A549 (cell line): ENCODE results near the gene PML. TPM values are rescaled to one million over a fixed set of nuclear protein-coding genes. Genes with fewer than 3 reads are reported as not detected.

Experiments used
- ATAC-seq, 2 experiments: fragments of 200-7000 bp in 1 of 2; fragments of >200 bp in 1 of 2; cut with Nextera tagmentation in 1 of 2; cut with Tn5 transposase in 1 of 2; 3 replicates each; pipeline versions ENCODE4 v1.8.0 to v1.9.1; 2018 to 2020; ENCODE audit warnings: mild to moderate bottlenecking in 1 of 2, moderate library complexity in 1 of 2
- CTCF ChIA-PET: fragments of 300-600 bp; sonication (Branson Sonifier 250); formaldehyde crosslinking; extraction: SDS; loops from one replicate; lab custom pipeline; 2021; ENCODE audit warnings: antibody characterized with exemption, inconsistent platforms; lab: Yijun Ruan, JAX
- POLR2A ChIA-PET: fragments of 350-600 bp; formaldehyde crosslinking; extraction: SDS; loops from one replicate; lab custom pipeline; 2021; ENCODE audit warnings: antibody characterized with exemption, inconsistent platforms; lab: Yijun Ruan, JAX
- DNase-seq, 2 experiments: peaks; one replicate each; pipeline versions ENCODE4 v3.0.0 to v3.0.0-alpha.2; 2011 to 2016; ENCODE audit warnings: low read depth in 1 of 2, low spot score in 1 of 2
- FAIRE-seq: peaks from 2 replicates; lab custom pipeline; 2011; peaks lifted over from hg19 to GRCh38; lab: Jason Lieb, UNC
- H3K27ac ChIP-seq, 2 experiments: fragments of >200 bp; sonication (Bioruptor Twin); formaldehyde crosslinking; 3 replicates each; pipeline ENCODE4 v1.5.1; 2016 to 2017
- H3K4me1 ChIP-seq: fragments of >200 bp; sonication (Bioruptor Twin); formaldehyde crosslinking; 3 replicates; pipeline ENCODE4 v1.6.1; 2016
- H3K4me2 ChIP-seq: fragments of >200 bp; sonication (Bioruptor Twin); formaldehyde crosslinking; 3 replicates; pipeline ENCODE4 v1.6.1; 2016
- H3K4me3 ChIP-seq: fragments of >200 bp; sonication (Bioruptor Twin); formaldehyde crosslinking; 3 replicates; pipeline ENCODE4 v1.5.1; 2016
- H3K9me3 ChIP-seq: fragments of >200 bp; sonication (Bioruptor Twin); formaldehyde crosslinking; 3 replicates; pipeline ENCODE4 v1.6.1; 2016
- BHLHE40 ChIP-seq: IDR thresholded peaks from 2 replicates; pipeline ENCODE4 v1.6.1; 2012; ENCODE audit warnings: low read depth, low read length, inconsistent platforms
- CEBPB ChIP-seq, 2 experiments: fragments of >200 bp in 1 of 2; sonication (Bioruptor Twin) in 1 of 2; formaldehyde crosslinking in 1 of 2; IDR thresholded peaks; 2 replicates each; pipeline ENCODE4 v1.6.1; 2012 to 2016
- CTCF ChIP-seq: fragments of >200 bp; sonication (Bioruptor Twin); formaldehyde crosslinking; IDR thresholded peaks from 3 replicates; pipeline ENCODE4 v1.5.1; 2016
- E2F6 ChIP-seq: IDR thresholded peaks from 2 replicates; pipeline ENCODE4 v1.6.1; 2012; ENCODE audit warnings: low read depth, borderline replicate concordance
- EP300 ChIP-seq, 2 experiments: fragments of >200 bp; sonication (Bioruptor Twin); formaldehyde crosslinking; IDR thresholded peaks; 2 replicates in 1 of 2; 3 replicates in 1 of 2; pipeline ENCODE4 v1.6.1; 2016 to 2017
- ESRRA ChIP-seq: fragments of 150-350 bp; IDR thresholded peaks from 2 replicates; pipeline ENCODE4 v1.6.1; 2014; ENCODE audit warnings: mild to moderate bottlenecking, low read length, borderline replicate concordance
- HDAC2 ChIP-seq: fragments of 200-600 bp; sonication (generic); IDR thresholded peaks from 2 replicates; pipeline ENCODE4 v1.6.1; 2016
- HMGXB4 ChIP-seq: fragments of 250-450 bp; sonication (Bioruptor Pico); IDR thresholded peaks from 2 replicates; pipeline ENCODE4 v1.5.0; 2021; ENCODE audit warnings: mild to moderate bottlenecking, moderate library complexity, borderline replicate concordance
- HOXA7 ChIP-seq: fragments of 250-450 bp; sonication (Bioruptor Pico); IDR thresholded peaks from 2 replicates; pipeline ENCODE4 v1.5.0; 2020; ENCODE audit warnings: mild to moderate bottlenecking, moderate library complexity
- KDM1A ChIP-seq: fragments of 200-600 bp; sonication (generic); IDR thresholded peaks from 2 replicates; pipeline ENCODE4 v1.6.1; 2016; ENCODE audit warnings: low read depth, mild to moderate bottlenecking
- KDM5A ChIP-seq: fragments of 200-600 bp; sonication (generic); IDR thresholded peaks from 2 replicates; pipeline ENCODE4 v1.6.1; 2016; ENCODE audit warnings: antibody characterized with exemption, mild to moderate bottlenecking
- NFE2L2 ChIP-seq: fragments of 150-350 bp; conservative IDR thresholded peaks from 2 replicates; pipeline ENCODE4 v1.6.1; 2014; ENCODE audit warnings: low read length
- NPAS2 ChIP-seq: fragments of 250-450 bp; sonication (Bioruptor Pico); IDR thresholded peaks from 2 replicates; pipeline ENCODE4 v1.8.0; 2022; ENCODE audit warnings: mild to moderate bottlenecking, moderate library complexity, borderline replicate concordance
- NR3C1 ChIP-seq: fragments of >200 bp; sonication (Bioruptor Twin); formaldehyde crosslinking; IDR thresholded peaks from 3 replicates; pipeline ENCODE4 v1.6.1; 2017
- POLR2AphosphoS2 ChIP-seq: conservative IDR thresholded peaks from 2 replicates; pipeline ENCODE4 v1.6.1; 2012; ENCODE audit warnings: low read length, improper control_type of control experiment, inconsistent platforms
- RCOR1 ChIP-seq: fragments of 150-350 bp; IDR thresholded peaks from 2 replicates; pipeline ENCODE4 v1.6.1; 2014; ENCODE audit warnings: antibody characterized with exemption, low read length, low read depth
- SREBF2 ChIP-seq: fragments of 450-650 bp; IDR thresholded peaks from 2 replicates; pipeline ENCODE4 v1.6.1; 2014; ENCODE audit warnings: mild to moderate bottlenecking, moderate library complexity
- TP53 ChIP-seq: fragments of 250-450 bp; sonication (Bioruptor Pico); IDR thresholded peaks from 2 replicates; pipeline ENCODE4 v1.5.0; 2021; ENCODE audit warnings: mild to moderate bottlenecking, moderate library complexity
- USF2 ChIP-seq: fragments of 450-650 bp; IDR thresholded peaks from 2 replicates; pipeline ENCODE4 v1.6.1; 2014; ENCODE audit warnings: antibody characterized with exemption
- ZC3H11A ChIP-seq: fragments of 450-650 bp; IDR thresholded peaks from 2 replicates; pipeline ENCODE4 v1.6.1; 2014; ENCODE audit warnings: antibody characterized with exemption, mild to moderate bottlenecking
- ZFP36 ChIP-seq: fragments of 450-650 bp; IDR thresholded peaks from 2 replicates; pipeline ENCODE4 v1.6.1; 2014; ENCODE audit warnings: borderline replicate concordance; ENCODE audit not compliant: partially characterized antibody
- ZSCAN20 ChIP-seq: fragments of 250-450 bp; sonication (Bioruptor Pico); IDR thresholded peaks from 2 replicates; pipeline ENCODE4 v1.8.0; 2022; ENCODE audit warnings: mild to moderate bottlenecking, moderate library complexity
- WGBS: methylation state at CpG from one replicate; pipeline ENCODE4 v1.1.6; 2017; ENCODE audit errors: missing lambda C conversion rate; 5-methylcytosine and 5-hydroxymethylcytosine counted together
- polyA plus RNA-seq, 4 experiments: library from polyadenylated mRNA; depleted of rRNA in 3 of 4; stranded (reverse); fragments of >200 nt; fragmentation: RNase III in 1 of 4; extraction: RNeasy Plus Mini Kit Qiagen cat#74134 plus additional on column Dnase treatment in 1 of 4; gene quantifications; 2 replicates in 3 of 4; 3 replicates in 1 of 4; pipeline ENCODE4 v1.2.3, GENCODE V29; 2011 to 2017

Gene PML
- polyA plus RNA-seq, 2 of the 4 experiments (the other 2 are of a cell fraction), result 2.1 to 8.5 TPM

- H3K4me3 ChIP-seq, result no peak overlapping the region
- CTCF ChIA-PET, result interaction anchor here (1.6 to 6.1 kb wide), 4 partner anchors 8 to 277 kb away, joined by 6 to 70 read pairs (median 31); no protein-coding TSS in a partner anchor
- POLR2A ChIA-PET, result no interaction called here
These were observed 51.8 kb downstream of the PML start for GRCh38 chr15:74046275-74046674.

GRCh38 chr15:74050127-74050526, 55.6 kb downstream of the PML start:
- whole genome bisulfite sequencing, result 64% methylated on average over 5 of the region's 5 CpGs
- CTCF ChIA-PET, result interaction anchor here (0.8 to 9.8 kb wide), 8 partner anchors 10 to 274 kb away, joined by 3 to 70 read pairs (median 10); no protein-coding TSS in a partner anchor
- POLR2A ChIA-PET, result no interaction called here

More at GRCh38 chr15:74046275-74046674, 51.8 kb downstream of the PML start:
- H3K27ac ChIP-seq, result no peak overlapping the region
- H3K4me2 ChIP-seq, result no peak overlapping the region
- H3K9me3 ChIP-seq, result no peaks in the 10 kb centered on the region
- peaks cover 7% of the 10 kb centered on the region; the same call in 2 of the 3 replicates for H3K4me1 ChIP-seq
- WGBS, result 76% methylated on average over 7 of the region's 7 CpGs
- DNase-seq (no peak), ATAC-seq (no peak), FAIRE-seq (no peak)
- TF ChIP-seq TP53 (CRISPR knock-in tag) (no peak), SREBF2 (no peak), RCOR1 (no peak), BHLHE40 (no peak), EP300 (IDR thresholded peaks at IDR 0.05) (no peak), NR3C1 (no peak), POLR2AphosphoS2 (no peak)

More at GRCh38 chr15:74050127-74050526, 55.6 kb downstream of the PML start:
- Histone ChIP-seq H3K4me3 (no peak overlapping the region), H3K9me3 (no peaks in the 10 kb centered on the region), H3K4me2 (no peak overlapping the region), H3K4me1 (peaks cover 19% of the 10 kb centered on the region; the same call in 2 of the 3 replicates), H3K27ac (no peak overlapping the region)
- FAIRE-seq, result no peak
- no peak for ATAC-seq
- DNase-seq, result no peak
- no peak for TF ChIP-seq POLR2AphosphoS2
- no peak for TF ChIP-seq ESRRA
- TF ChIP-seq ZSCAN20 (CRISPR knock-in tag), result no peak
- no peak for TF ChIP-seq KDM1A
- TF ChIP-seq USF2, result no peak
- TF ChIP-seq CEBPB (IDR thresholded peaks at IDR 0.05), result no peak
- TF ChIP-seq NFE2L2, result no peak
- no peak for TF ChIP-seq EP300 (IDR thresholded peaks at IDR 0.05)
- TF ChIP-seq KDM5A, result no peak
- no peak for TF ChIP-seq HMGXB4 (CRISPR knock-in tag)
- TF ChIP-seq HDAC2, result no peak
- no peak for TF ChIP-seq E2F6
- TF ChIP-seq CTCF, result no peak
- no peak for TF ChIP-seq TP53 (CRISPR knock-in tag)
- no peak for TF ChIP-seq ZC3H11A
- TF ChIP-seq BHLHE40, result no peak
- no peak for TF ChIP-seq NPAS2 (CRISPR knock-in tag)
- no peak for TF ChIP-seq HOXA7 (CRISPR knock-in tag)
- no peak for TF ChIP-seq ZFP36
- TF ChIP-seq SREBF2, result no peak
